Choroid plexus epithelial cell (primary cell): ENCODE results near the gene U2AF2.

Experiments used
- DNase-seq: peaks from one replicate; pipeline ENCODE4 v3.0.0-alpha.2; 2010; ENCODE audit warnings: low read depth
- H3K4me3 ChIP-seq: 2 replicates; pipeline ENCODE4 v1.5.1; 2011; ENCODE audit warnings: low read depth, mild to moderate bottlenecking, control low read depth, low read length, moderate library complexity
- CTCF ChIP-seq: conservative IDR thresholded peaks from 2 replicates; pipeline ENCODE4 v1.5.1; 2011; ENCODE audit warnings: low read depth, mild to moderate bottlenecking, control low read depth, inconsistent platforms, low read length, moderate library complexity

The U2AF2 gene

GRCh38 chr19:55676383-55676782 is 21.5 kb downstream of the U2AF2 start:
- H3K4me3 ChIP-seq: peak overlapping the region; percentile 82
- DNase-seq: peak; percentile 31
- peak; percentile 30 for TF ChIP-seq CTCF

GRCh38 chr19:55676889-55677505 is 22.2 kb downstream of the U2AF2 start:
- TF ChIP-seq CTCF: no peak
- DNase-seq: no peak
- H3K4me3 ChIP-seq: peak overlapping the region; percentile 4

GRCh38 chr19:55677572-55678028 is 22.8 kb downstream of the U2AF2 start:
- peak; percentile 19 for DNase-seq
- no peak for TF ChIP-seq CTCF
- no peak overlapping the region for H3K4me3 ChIP-seq

- H3K4me3 ChIP-seq: no peak overlapping the region
- DNase-seq: no peak
- TF ChIP-seq CTCF: no peak
These were observed 23.4 kb downstream of the U2AF2 start for GRCh38 chr19:55678121-55678671.

GRCh38 chr19:55679343-55680257 is 24.8 kb downstream of the U2AF2 start:
- no peak for TF ChIP-seq CTCF
- no peak for DNase-seq
- H3K4me3 ChIP-seq: no peak overlapping the region

- H3K4me3 ChIP-seq: no peak overlapping the region
- no peak for TF ChIP-seq CTCF
- no peak for DNase-seq
These were observed 25.7 kb downstream of the U2AF2 start for GRCh38 chr19:55680339-55681130.
